HG02678 (cell line): ENCODE data around the gene TAOK1.
"Not testable (repeated sequence)": the region's sequence is repeated elsewhere in the genome, so short reads cannot be mapped to it uniquely, and the experiment has no call there.

Source experiments
- ATAC-seq: cut with Tn5 transposase; IDR thresholded peaks from one replicate; pipeline ENCODE4 v1.9.1; 2021; ENCODE audit warnings: mild to moderate bottlenecking, moderate library complexity; ENCODE audit not compliant: unreplicated experiment

Gene TAOK1

GRCh38 chr17:29442451-29442850 is 52.3 kb downstream of the TAOK1 start:
- no peak for ATAC-seq

GRCh38 chr17:29443041-29443739 is 53.0 kb downstream of the TAOK1 start:
- ATAC-seq: no peak

- no peak for ATAC-seq
These were observed 54.4 kb downstream of the TAOK1 start for GRCh38 chr17:29444589-29444988.

GRCh38 chr17:29445844-29446243 is 55.7 kb downstream of the TAOK1 start:
- no peak for ATAC-seq

- ATAC-seq: no peak
These were observed 59.9 kb downstream of the TAOK1 start for GRCh38 chr17:29449865-29450671.

- no peak for ATAC-seq
These were observed 61.1 kb downstream of the TAOK1 start for GRCh38 chr17:29451121-29451742.

GRCh38 chr17:29458066-29458465 is 67.9 kb downstream of the TAOK1 start:
- no peak for ATAC-seq

- no peak for ATAC-seq
These were observed 71.5 kb downstream of the TAOK1 start for GRCh38 chr17:29461483-29462206.

GRCh38 chr17:29469276-29469675 is 79.1 kb downstream of the TAOK1 start:
- no peak for ATAC-seq

- not testable (repeated sequence) for ATAC-seq
These were observed 83.3 kb downstream of the TAOK1 start for GRCh38 chr17:29473437-29473836.

GRCh38 chr17:29474297-29474696 is 84.1 kb downstream of the TAOK1 start:
- no peak for ATAC-seq

GRCh38 chr17:29475891-29476290 is 85.7 kb downstream of the TAOK1 start:
- ATAC-seq: no peak

GRCh38 chr17:29480249-29480928 is 90.2 kb downstream of the TAOK1 start:
- not testable (repeated sequence) for ATAC-seq

- no peak for ATAC-seq
These were observed 93.3 kb downstream of the TAOK1 start for GRCh38 chr17:29483503-29483902.

- ATAC-seq: no peak
These were observed 104.8 kb downstream of the TAOK1 start for GRCh38 chr17:29495011-29495410.

GRCh38 chr17:29504711-29505110 is 114.5 kb downstream of the TAOK1 start:
- ATAC-seq: no peak

GRCh38 chr17:29505836-29506235 is 115.7 kb downstream of the TAOK1 start:
- no peak for ATAC-seq

- no peak for ATAC-seq
These were observed 120.8 kb downstream of the TAOK1 start for GRCh38 chr17:29510953-29511352.

- no peak for ATAC-seq
These were observed 124.6 kb downstream of the TAOK1 start for GRCh38 chr17:29514792-29515191.

- ATAC-seq: no peak
These were observed 128.2 kb downstream of the TAOK1 start for GRCh38 chr17:29518359-29518758.

GRCh38 chr17:29524692-29525091 is 134.5 kb downstream of the TAOK1 start:
- no peak for ATAC-seq
